HepG2 (cell line): ENCODE results near the gene STX5. TPM values are rescaled to one million over a fixed set of nuclear protein-coding genes. Genes with fewer than 3 reads are reported as not detected.

Source experiments
- AGO1 ChIP-seq: fragments of 200-400 bp; formaldehyde crosslinking; IDR thresholded peaks from 2 replicates; pipeline ENCODE4 v1.6.1; 2017; ENCODE audit warnings: mild to moderate bottlenecking, low read depth, low read length, moderate library complexity; ENCODE audit not compliant: poor library complexity, severe bottlenecking
- ATF5 ChIP-seq: sonication (generic); formaldehyde crosslinking; IDR thresholded peaks from 2 replicates; pipeline ENCODE4 v1.4.0; 2020; ENCODE audit warnings: mild to moderate bottlenecking, low read depth, missing genetic modification reagents
- ATF7 ChIP-seq, 2 experiments: fragments of 450-650 bp in 1 of 2; sonication (generic) in 1 of 2; formaldehyde crosslinking in 1 of 2; IDR thresholded peaks; 2 replicates each; pipeline versions ENCODE4 v1.4.0 to v1.6.1; 2016 to 2020; ENCODE audit warnings: antibody characterized with exemption in 1 of 2, mild to moderate bottlenecking in 1 of 2, missing genetic modification reagents in 1 of 2
- ATF7-NPFF ChIP-seq: sonication (generic); formaldehyde crosslinking; IDR thresholded peaks from 2 replicates; pipeline ENCODE4 v1.8.1; 2023; ENCODE audit warnings: mild to moderate bottlenecking, low read depth, missing genetic modification reagents, moderate library complexity
- CHCHD3 ChIP-seq: sonication (generic); formaldehyde crosslinking; IDR thresholded peaks from 2 replicates; pipeline ENCODE4 v1.8.0; 2022; ENCODE audit warnings: mild to moderate bottlenecking, missing genetic modification reagents, moderate library complexity
- FLYWCH1 ChIP-seq: sonication (generic); formaldehyde crosslinking; IDR thresholded peaks from 2 replicates; pipeline ENCODE4 v1.8.1; 2023; ENCODE audit warnings: mild to moderate bottlenecking, missing genetic modification reagents
- HMGA1 ChIP-seq: sonication (generic); formaldehyde crosslinking; conservative IDR thresholded peaks from 2 replicates; pipeline ENCODE4 v1.4.0; 2020; ENCODE audit warnings: missing genetic modification reagents
- HMGXB3 ChIP-seq: sonication (generic); formaldehyde crosslinking; IDR thresholded peaks from 2 replicates; pipeline ENCODE4 v1.4.0; 2020; ENCODE audit warnings: missing genetic modification reagents, borderline replicate concordance
- IKZF1 ChIP-seq: fragments of 450-650 bp; IDR thresholded peaks from 2 replicates; pipeline ENCODE4 v1.7.1; 2016
- MTA1 ChIP-seq: sonication (generic); formaldehyde crosslinking; IDR thresholded peaks from 2 replicates; pipeline ENCODE4 v1.4.0; 2020; ENCODE audit warnings: missing genetic modification reagents, mild to moderate bottlenecking, borderline replicate concordance
- RERE ChIP-seq: IDR thresholded peaks from 2 replicates; pipeline ENCODE4 v1.6.1; 2016; ENCODE audit warnings: low read depth, missing genetic modification reagents, missing compliant biosample characterization
- RFXANK ChIP-seq: IDR thresholded peaks from 2 replicates; pipeline ENCODE4 v1.6.1; 2016
- WIZ ChIP-seq: sonication (generic); formaldehyde crosslinking; IDR thresholded peaks from 2 replicates; pipeline ENCODE4 v1.5.1; 2020; ENCODE audit warnings: mild to moderate bottlenecking, missing genetic modification reagents
- ZNF597 ChIP-seq: sonication (generic); formaldehyde crosslinking; IDR thresholded peaks from 2 replicates; pipeline ENCODE4 v1.5.0; 2020; ENCODE audit warnings: missing genetic modification reagents
- ZNF746 ChIP-seq: sonication (generic); formaldehyde crosslinking; IDR thresholded peaks from 2 replicates; pipeline ENCODE4 v1.8.0; 2022; ENCODE audit warnings: mild to moderate bottlenecking, missing genetic modification reagents
- ZNF83 ChIP-seq: sonication (generic); formaldehyde crosslinking; IDR thresholded peaks from 2 replicates; pipeline ENCODE4 v1.4.0; 2020; ENCODE audit warnings: missing genetic modification reagents, mild to moderate bottlenecking, borderline replicate concordance
- ZSCAN22 ChIP-seq: sonication (generic); formaldehyde crosslinking; IDR thresholded peaks from 2 replicates; pipeline ENCODE4 v1.4.0; 2020; ENCODE audit warnings: mild to moderate bottlenecking, missing genetic modification reagents
- polyA plus RNA-seq, 8 experiments: library from polyadenylated mRNA; depleted of rRNA in 3 of 8; stranded (reverse) in 7 of 8; unstranded in 1 of 8; fragments of >200 nt; fragmentation: Illumina TruSeq in 4 of 8; extraction: Trizol in 4 of 8; gene quantifications; 2 replicates each; pipeline versions ENCODE4 v1.2.1 to v1.2.3, GENCODE V29; 2011 to 2016; ENCODE audit warnings: low read depth in 4 of 8, missing spikeins in 1 of 8, mixed read lengths in 1 of 8; ENCODE audit not compliant: insufficient read depth in 1 of 8
- total RNA-seq, 5 experiments: library from RNA; depleted of rRNA; stranded (reverse); fragments of >200 nt; fragmentation: Illumina TruSeq; extraction: Trizol; gene quantifications; 2 replicates each; pipeline ENCODE4 v1.2.3, GENCODE V29; 2016; ENCODE audit warnings: low read depth in 1 of 5

Gene STX5
- total and polyA plus RNA-seq, 2 of the 13 experiments (the other 11 are each of a cell fraction or from before 2014, with no cell fraction given): 26.9 to 30.0 TPM

- TF ChIP-seq MTA1: peak; percentile 19; the same call in 1 of the 2 replicates
- TF ChIP-seq ZNF597 (CRISPR knock-in tag): no peak
- no peak for TF ChIP-seq CHCHD3 (CRISPR knock-in tag)
- no peak for TF ChIP-seq HMGA1 (CRISPR knock-in tag)
- TF ChIP-seq AGO1: no peak
- 0 out of 2 replicates have a peak, but pooled peaks have one; percentile 32 for TF ChIP-seq WIZ
- peak; percentile 95 for TF ChIP-seq HMGXB3 (CRISPR knock-in tag)
- no peak for TF ChIP-seq ATF5 (CRISPR knock-in tag)
- no peak for TF ChIP-seq FLYWCH1 (CRISPR knock-in tag)
- no peak for TF ChIP-seq IKZF1
- TF ChIP-seq ATF7 (IDR thresholded peaks at IDR 0.05): no peak
- TF ChIP-seq ATF7 (CRISPR knock-in tag; IDR thresholded peaks at IDR 0.05): peak; percentile 54; the same call in 1 of the 2 replicates
- TF ChIP-seq ZNF746: no peak
- no peak for TF ChIP-seq ATF7-NPFF
- 0 out of 2 replicates have a peak, but pooled peaks have one; percentile 72 for TF ChIP-seq RFXANK (CRISPR knock-in tag)
- peak; percentile 70; the same call in 1 of the 2 replicates for TF ChIP-seq ZNF83 (CRISPR knock-in tag)
- TF ChIP-seq RERE (CRISPR knock-in tag): no peak; the same call in 1 of the 2 replicates
- TF ChIP-seq ZSCAN22: no peak
These were observed 60.5 kb downstream of the STX5 start, which contains the start of gene TAF6L (continued) for GRCh38 chr11:62771144-62772021.
